GM12874 (cell line): Measurements from ENCODE around the gene REXO1.

Experiments used
- TF ChIP-seq, protein P1 (sequence below): IDR thresholded peaks from 2 replicates; pipeline ENCODE4 v1.5.1; 2011; ENCODE audit warnings: low read depth, mild to moderate bottlenecking, control low read depth, low read length, moderate library complexity; ENCODE audit not compliant: insufficient read depth

The REXO1 gene

DNA sequence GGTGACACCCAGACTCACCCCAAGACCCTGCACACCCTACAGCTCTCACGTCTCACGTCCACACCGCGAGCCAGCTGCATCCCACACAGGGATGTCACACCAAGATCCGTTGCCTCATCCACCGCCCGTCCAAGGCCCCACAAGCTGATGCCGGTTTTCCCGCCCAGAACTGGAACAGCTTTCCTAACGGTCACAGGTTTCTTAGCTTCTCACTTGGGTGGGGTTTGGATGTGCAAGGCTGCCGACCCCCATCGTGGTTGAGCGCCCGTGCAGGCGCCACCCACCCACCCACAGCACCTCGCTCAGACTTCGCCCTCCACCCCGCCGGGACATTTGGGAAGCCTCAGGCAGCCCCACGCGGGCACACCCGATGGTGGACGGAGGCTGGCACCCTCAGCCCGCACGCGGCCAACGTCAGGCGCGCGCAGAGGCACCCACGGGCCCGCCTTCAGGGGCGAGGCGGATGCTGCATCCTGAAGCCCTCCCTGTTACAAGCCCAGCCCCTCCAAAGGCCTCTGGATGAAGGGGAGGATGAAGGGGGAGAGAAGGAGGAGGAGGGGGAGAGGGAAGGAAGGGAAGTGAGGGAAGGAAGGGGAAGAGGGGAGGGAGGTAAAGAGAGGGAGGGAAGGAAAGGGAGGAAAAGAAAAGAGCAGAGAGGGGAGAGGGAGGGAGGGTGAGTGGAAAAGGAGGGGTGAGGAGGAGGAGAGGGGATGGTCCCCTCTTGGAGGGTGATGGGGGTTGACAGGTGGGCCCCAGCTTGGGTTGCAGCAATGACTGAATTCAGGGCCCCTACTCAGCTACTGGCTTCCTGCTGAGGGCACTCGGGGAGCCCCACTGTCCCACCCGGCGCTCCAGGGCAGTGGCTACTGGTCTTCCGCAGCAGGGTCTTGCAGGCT, 82.1 kb downstream of the REXO1 start:
- TF ChIP-seq, protein P1, sequence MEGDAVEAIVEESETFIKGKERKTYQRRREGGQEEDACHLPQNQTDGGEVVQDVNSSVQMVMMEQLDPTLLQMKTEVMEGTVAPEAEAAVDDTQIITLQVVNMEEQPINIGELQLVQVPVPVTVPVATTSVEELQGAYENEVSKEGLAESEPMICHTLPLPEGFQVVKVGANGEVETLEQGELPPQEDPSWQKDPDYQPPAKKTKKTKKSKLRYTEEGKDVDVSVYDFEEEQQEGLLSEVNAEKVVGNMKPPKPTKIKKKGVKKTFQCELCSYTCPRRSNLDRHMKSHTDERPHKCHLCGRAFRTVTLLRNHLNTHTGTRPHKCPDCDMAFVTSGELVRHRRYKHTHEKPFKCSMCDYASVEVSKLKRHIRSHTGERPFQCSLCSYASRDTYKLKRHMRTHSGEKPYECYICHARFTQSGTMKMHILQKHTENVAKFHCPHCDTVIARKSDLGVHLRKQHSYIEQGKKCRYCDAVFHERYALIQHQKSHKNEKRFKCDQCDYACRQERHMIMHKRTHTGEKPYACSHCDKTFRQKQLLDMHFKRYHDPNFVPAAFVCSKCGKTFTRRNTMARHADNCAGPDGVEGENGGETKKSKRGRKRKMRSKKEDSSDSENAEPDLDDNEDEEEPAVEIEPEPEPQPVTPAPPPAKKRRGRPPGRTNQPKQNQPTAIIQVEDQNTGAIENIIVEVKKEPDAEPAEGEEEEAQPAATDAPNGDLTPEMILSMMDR, result no peak
